Measurements from ENCODE around the gene AFAP1. TPM values are rescaled to one million over a fixed set of nuclear protein-coding genes. Genes with fewer than 3 reads are reported as not detected.

AFAP1 gene
- total RNA-seq, 4 donors from 2014 or later, result 14.8 to 28.3 (median 19.4) TPM

GRCh38 chr4:7799736-7800135 is 139.9 kb downstream of the AFAP1 start:
- TF ChIP-seq, protein P1, sequence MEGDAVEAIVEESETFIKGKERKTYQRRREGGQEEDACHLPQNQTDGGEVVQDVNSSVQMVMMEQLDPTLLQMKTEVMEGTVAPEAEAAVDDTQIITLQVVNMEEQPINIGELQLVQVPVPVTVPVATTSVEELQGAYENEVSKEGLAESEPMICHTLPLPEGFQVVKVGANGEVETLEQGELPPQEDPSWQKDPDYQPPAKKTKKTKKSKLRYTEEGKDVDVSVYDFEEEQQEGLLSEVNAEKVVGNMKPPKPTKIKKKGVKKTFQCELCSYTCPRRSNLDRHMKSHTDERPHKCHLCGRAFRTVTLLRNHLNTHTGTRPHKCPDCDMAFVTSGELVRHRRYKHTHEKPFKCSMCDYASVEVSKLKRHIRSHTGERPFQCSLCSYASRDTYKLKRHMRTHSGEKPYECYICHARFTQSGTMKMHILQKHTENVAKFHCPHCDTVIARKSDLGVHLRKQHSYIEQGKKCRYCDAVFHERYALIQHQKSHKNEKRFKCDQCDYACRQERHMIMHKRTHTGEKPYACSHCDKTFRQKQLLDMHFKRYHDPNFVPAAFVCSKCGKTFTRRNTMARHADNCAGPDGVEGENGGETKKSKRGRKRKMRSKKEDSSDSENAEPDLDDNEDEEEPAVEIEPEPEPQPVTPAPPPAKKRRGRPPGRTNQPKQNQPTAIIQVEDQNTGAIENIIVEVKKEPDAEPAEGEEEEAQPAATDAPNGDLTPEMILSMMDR (IDR thresholded peaks at IDR 0.05; ENCODE audit: low read depth), result no peak

DNA sequence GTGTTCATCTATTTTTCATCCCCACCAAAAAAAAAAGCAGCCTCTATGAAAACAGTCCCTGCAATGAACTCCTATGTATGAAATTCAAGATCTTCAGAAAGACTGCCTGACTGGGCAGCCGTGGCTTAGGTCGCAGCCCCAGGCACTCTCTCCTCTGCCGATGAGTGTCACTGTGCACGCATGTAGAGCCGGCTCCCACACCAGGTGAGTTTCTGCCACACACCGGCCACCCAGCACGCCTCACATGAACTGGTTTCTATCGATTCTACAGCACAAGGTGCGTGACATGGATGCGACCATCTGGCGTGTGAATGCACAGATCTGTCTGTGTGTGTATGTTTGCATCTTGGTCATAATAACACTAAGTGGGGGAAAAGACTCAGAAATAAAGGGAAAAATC is 140.4 kb downstream of the AFAP1 start:
- TF ChIP-seq, protein P1 (IDR thresholded peaks at IDR 0.05; ENCODE audit: low read depth), result no peak

DNA sequence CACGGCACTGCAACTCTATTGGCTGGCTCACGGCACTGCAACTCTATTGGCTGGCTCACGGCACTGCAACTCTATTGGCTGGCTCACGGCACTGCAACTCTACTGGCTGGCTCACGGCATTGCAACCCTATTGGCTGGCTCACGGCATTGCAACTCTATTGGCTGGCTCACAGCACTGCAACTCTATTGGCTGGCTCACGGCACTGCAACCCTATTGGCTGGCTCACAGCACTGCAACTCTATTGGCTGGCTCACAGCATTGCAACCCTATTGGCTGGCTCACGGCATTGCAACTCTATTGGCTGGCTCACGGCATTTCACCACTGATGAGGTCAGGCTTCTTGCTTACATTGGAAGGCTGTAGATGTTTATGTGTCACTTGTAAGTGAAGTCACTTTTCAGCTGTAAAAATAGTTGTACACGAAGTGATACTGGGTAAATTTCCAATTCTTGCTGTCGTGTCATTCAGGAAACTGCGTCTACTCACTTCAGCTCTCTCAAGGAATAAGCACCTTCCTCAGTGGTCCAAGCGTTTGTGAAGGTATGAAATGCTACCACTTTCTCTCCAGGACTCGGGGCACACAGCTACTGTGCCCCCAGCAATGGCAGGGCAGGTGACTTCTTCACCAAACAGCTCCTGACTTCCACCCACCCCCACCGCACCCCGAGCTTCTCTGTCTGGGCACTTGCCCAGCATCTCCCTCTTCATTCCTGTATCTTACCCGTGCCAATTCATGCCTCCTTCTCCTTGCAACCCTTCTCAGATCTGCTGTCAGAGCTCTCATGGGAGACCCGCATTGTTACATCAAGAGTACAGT is 141.3 kb downstream of the AFAP1 start:
- TF ChIP-seq, protein P1 (IDR thresholded peaks at IDR 0.05; ENCODE audit: low read depth), result no peak

- TF ChIP-seq, protein P1 (IDR thresholded peaks at IDR 0.05; ENCODE audit: low read depth), result no peak
These were observed 142.3 kb downstream of the AFAP1 start for GRCh38 chr4:7797330-7797729.

- TF ChIP-seq, protein P1 (IDR thresholded peaks at IDR 0.05; ENCODE audit: low read depth), result no peak
These were observed 143.7 kb downstream of the AFAP1 start for GRCh38 chr4:7795983-7796382.

DNA sequence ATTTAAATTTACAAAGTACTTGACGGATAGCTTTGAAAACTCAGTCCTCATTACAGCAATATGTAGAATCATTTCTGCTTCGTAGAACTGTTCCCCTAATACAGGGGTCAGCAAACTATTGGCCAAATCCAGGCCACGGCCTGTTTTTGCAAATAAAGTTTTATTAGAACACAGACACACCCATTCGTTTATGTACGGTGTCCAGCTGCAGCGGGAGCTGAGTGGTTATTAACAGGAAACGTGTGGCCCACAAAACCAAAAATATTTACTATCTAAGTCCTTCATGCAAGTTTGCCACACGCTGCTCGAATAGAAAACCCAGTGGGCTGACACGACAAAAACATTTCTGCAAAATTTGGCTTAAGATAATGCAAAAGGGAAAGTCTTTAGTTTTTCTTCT is 146.5 kb downstream of the AFAP1 start:
- TF ChIP-seq, protein P1 (IDR thresholded peaks at IDR 0.05; ENCODE audit: low read depth), result no peak

GRCh38 chr4:7792616-7793015 is 147.0 kb downstream of the AFAP1 start:
- TF ChIP-seq, protein P1 (IDR thresholded peaks at IDR 0.05; ENCODE audit: low read depth), result no peak
